ENCODE results near the gene LILRA5.
"Not testable (repeated sequence)": the region's sequence is repeated elsewhere in the genome, so short reads cannot be mapped to it uniquely, and the experiment has no call there.

The LILRA5 gene

GRCh38 chr19:54333586-54334298 lies 20.8 kb upstream of the LILRA5 start:
- no peak for DNase-seq

GRCh38 chr19:54332149-54332548 lies 19.2 kb upstream of the LILRA5 start:
- no peak for DNase-seq

GRCh38 chr19:54331626-54332025 lies 18.7 kb upstream of the LILRA5 start:
- DNase-seq = no peak

GRCh38 chr19:54329476-54330165 lies 16.7 kb upstream of the LILRA5 start:
- DNase-seq = no peak

- DNase-seq = not testable (repeated sequence)
Measured at GRCh38 chr19:54328781-54329180, 15.8 kb upstream of the LILRA5 start.

- DNase-seq = no peak
Measured at GRCh38 chr19:54325631-54326030, 12.7 kb upstream of the LILRA5 start.

- DNase-seq = peak; percentile 4
Measured at GRCh38 chr19:54325194-54325621, 12.2 kb upstream of the LILRA5 start.

GRCh38 chr19:54324071-54324470 lies 11.1 kb upstream of the LILRA5 start:
- no peak for DNase-seq

GRCh38 chr19:54322934-54323333 lies 10.0 kb upstream of the LILRA5 start:
- DNase-seq = not testable (repeated sequence)

- not testable (repeated sequence) for DNase-seq
Measured at GRCh38 chr19:54322295-54322694, 9.3 kb upstream of the LILRA5 start.

- DNase-seq = no peak
Measured at GRCh38 chr19:54319892-54320670, 7.1 kb upstream of the LILRA5 start.

GRCh38 chr19:54319049-54319448 lies 6.1 kb upstream of the LILRA5 start:
- no peak for DNase-seq

- no peak for DNase-seq
Measured at GRCh38 chr19:54317965-54318240, 4.9 kb upstream of the LILRA5 start.

GRCh38 chr19:54317108-54317964 lies 4.4 kb upstream of the LILRA5 start:
- no peak for DNase-seq

GRCh38 chr19:54316746-54317107 lies 3.8 kb upstream of the LILRA5 start:
- no peak for DNase-seq

GRCh38 chr19:54315956-54316355 lies 3.0 kb upstream of the LILRA5 start:
- DNase-seq = no peak

- no peak for DNase-seq
Measured at GRCh38 chr19:54312011-54312410, 955 bp downstream of the LILRA5 start.

- no peak for DNase-seq
Measured at GRCh38 chr19:54311486-54311885, 1.5 kb downstream of the LILRA5 start.

- DNase-seq = no peak
Measured at GRCh38 chr19:54310543-54310942, 2.4 kb downstream of the LILRA5 start.

GRCh38 chr19:54309811-54310210 lies 3.2 kb downstream of the LILRA5 start:
- DNase-seq = no peak

GRCh38 chr19:54307389-54308020 lies 5.5 kb downstream of the LILRA5 start:
- DNase-seq = no peak

GRCh38 chr19:54305141-54305540 lies 7.8 kb downstream of the LILRA5 start:
- no peak for DNase-seq

- DNase-seq = no peak
Measured at GRCh38 chr19:54302257-54302656, 10.7 kb downstream of the LILRA5 start.

All from NCI-H1436 (cell line).